Naive thymus-derived CD8-positive, alpha-beta T cell (primary cell): ENCODE data around the gene LEF1. TPM values are rescaled to one million over a fixed set of nuclear protein-coding genes. Genes with fewer than 3 reads are reported as not detected.

ENCODE experiments used
- ATAC-seq, 2 donors: fragments of 150-1000 bp; cut with Tn5 transposase in 1 of 2; sonication (Bioruptor Pico), chemical (Tn5 transposase) in 1 of 2; 1 replicate in 1 of 2; 2 replicates in 1 of 2; pipeline ENCODE4 v1.10.0; 2021; ENCODE audit warnings: mild to moderate bottlenecking in 2 of 2, moderate library complexity in 2 of 2
- POLR2A ChIA-PET: fragments of 350-600 bp; sonication (Branson Sonifier 250); formaldehyde crosslinking; loops from one replicate; lab custom pipeline; 2021; ENCODE audit warnings: antibody characterized with exemption; lab: Charles Lee
- DNase-seq, 10 donors: peaks; one replicate each; pipeline versions ENCODE4 v3.0.0 to v3.0.0-alpha.2; 2020 to 2022
- H3K27ac Mint-ChIP-seq, 10 donors: one replicate each; pipeline ENCODE4 v1.8.0; 2020 to 2022; ENCODE audit warnings: mild to moderate bottlenecking in 10 of 10, mixed read lengths in 10 of 10, moderate library complexity in 4 of 10, inconsistent platforms in 1 of 10
- H3K27me3 Mint-ChIP-seq, 5 donors: one replicate each; pipeline ENCODE4 v1.8.0; 2021 to 2022; ENCODE audit warnings: mixed read lengths in 5 of 5
- H3K36me3 Mint-ChIP-seq, 3 donors: one replicate each; pipeline ENCODE4 v1.8.0; 2020 to 2022; ENCODE audit warnings: mixed read lengths in 3 of 3, mild to moderate bottlenecking in 2 of 3, inconsistent platforms in 1 of 3
- H3K4me1 Mint-ChIP-seq, 4 donors: one replicate each; pipeline ENCODE4 v1.8.0; 2021 to 2022; ENCODE audit warnings: mixed read lengths in 4 of 4
- H3K4me3 Mint-ChIP-seq, 10 donors: one replicate each; pipeline ENCODE4 v1.8.0; 2020 to 2022; ENCODE audit warnings: mild to moderate bottlenecking in 10 of 10, mixed read lengths in 10 of 10, moderate library complexity in 6 of 10, inconsistent platforms in 1 of 10
- H3K9me3 Mint-ChIP-seq, 9 donors: one replicate each; pipeline ENCODE4 v1.8.0; 2020 to 2022; ENCODE audit warnings: mixed read lengths in 9 of 9, mild to moderate bottlenecking in 3 of 9, inconsistent platforms in 1 of 9, moderate library complexity in 1 of 9
- polyA plus RNA-seq, 3 donors: library from polyadenylated mRNA; unstranded; fragments of 300-500 nt; fragmentation: Illumina TruSeq; gene quantifications; one replicate each; pipeline ENCODE4 v1.2.3, GENCODE V29; 2021
- total RNA-seq, 8 experiments: library from RNA in 2 of 8; stranded (reverse) in 2 of 8; gene quantifications; one replicate each; pipeline ENCODE4 v1.2.3 and lab custom pipeline; 2021 to 2026

Gene LEF1
- total and polyA plus RNA-seq, 5 experiments from 2014 or later: 400 to 859 (median 828) TPM

GRCh38 chr4:108006361-108006760 lies 162.4 kb downstream of the LEF1 start:
- Mint-ChIP-seq H3K36me3 (peaks cover 4 to 19% (median 10%) of the 10 kb centered on the region in 3 donors), H3K27ac (peak overlapping the region in 1 of 10 donors; percentile 88), H3K4me3 (no peak overlapping the region), H3K27me3 (no peaks in the 10 kb centered on the region), H3K9me3 (no peaks in the 10 kb centered on the region), H3K4me1 (peaks cover 22 to 46% (median 36%) of the 10 kb centered on the region in 4 donors)
- DNase-seq (no peak), ATAC-seq (peak; percentile 26 to 55)
- POLR2A ChIA-PET: no interaction called here

GRCh38 chr4:108005807-108006206 lies 162.9 kb downstream of the LEF1 start:
- POLR2A ChIA-PET: no interaction called here
- Mint-ChIP-seq H3K4me1 (peaks cover 22 to 50% (median 38%) of the 10 kb centered on the region in 4 donors), H3K27me3 (no peaks in the 10 kb centered on the region), H3K27ac (peak overlapping the region in 1 of 10 donors; percentile 88), H3K36me3 (peaks cover 0 to 13% (median 4%) of the 10 kb centered on the region in 3 donors), H3K9me3 (no peaks in the 10 kb centered on the region), H3K4me3 (peak overlapping the region in 2 of 10 donors; percentile 23 to 37)
- ATAC-seq: no peak
- no peak for DNase-seq

GRCh38 chr4:108004646-108005045 lies 164.1 kb downstream of the LEF1 start:
- Mint-ChIP-seq H3K4me3 (peak overlapping the region in 1 of 10 donors; percentile 43), H3K27me3 (no peaks in the 10 kb centered on the region), H3K27ac (peak overlapping the region in 2 of 10 donors; percentile 22 to 57), H3K9me3 (no peaks in the 10 kb centered on the region), H3K36me3 (peaks cover 0 to 11% (median 10%) of the 10 kb centered on the region in 3 donors), H3K4me1 (peaks cover 27 to 56% (median 39%) of the 10 kb centered on the region in 4 donors)
- POLR2A ChIA-PET: interaction anchor here (0.7 kb wide), 1 partner anchor 14 kb away, joined by 3 read pairs; no protein-coding TSS in a partner anchor
- no peak for ATAC-seq
- DNase-seq: no peak

GRCh38 chr4:108003982-108004515 lies 164.7 kb downstream of the LEF1 start:
- peak overlapping the region in 8 of 10 donors; percentile 0 to 42 (median 28) for H3K4me3 Mint-ChIP-seq
- peaks cover 0 to 10% (median 10%) of the 10 kb centered on the region in 3 donors for H3K36me3 Mint-ChIP-seq
- H3K9me3 Mint-ChIP-seq: no peaks in the 10 kb centered on the region
- peaks cover 27 to 61% (median 41%) of the 10 kb centered on the region in 4 donors for H3K4me1 Mint-ChIP-seq
- H3K27me3 Mint-ChIP-seq: no peaks in the 10 kb centered on the region
- peak overlapping the region; percentile 46 to 88 (median 74) for H3K27ac Mint-ChIP-seq
- DNase-seq (peak in 2 of 10 donors; percentile 21 to 24), ATAC-seq (peak; percentile 70 to 78)
- POLR2A ChIA-PET: interaction anchor here (0.7 kb wide), 1 partner anchor 13 kb away, joined by 3 read pairs; no protein-coding TSS in a partner anchor

GRCh38 chr4:108001540-108002135 lies 167.1 kb downstream of the LEF1 start:
- H3K36me3 Mint-ChIP-seq: peaks cover 0 to 24% (median 12%) of the 10 kb centered on the region in 3 donors
- POLR2A ChIA-PET: no interaction called here
- H3K4me1 Mint-ChIP-seq: peaks cover 34 to 75% (median 46%) of the 10 kb centered on the region in 4 donors
- H3K27me3 Mint-ChIP-seq: no peaks in the 10 kb centered on the region
- ATAC-seq (no peak), DNase-seq (no peak)
- H3K27ac Mint-ChIP-seq: no peak overlapping the region
- H3K9me3 Mint-ChIP-seq: no peaks in the 10 kb centered on the region
- H3K4me3 Mint-ChIP-seq: no peak overlapping the region

- POLR2A ChIA-PET: interaction anchor here (0.6 kb wide), 1 partner anchor 14 kb away, joined by 3 read pairs; no protein-coding TSS in a partner anchor
Observed at GRCh38 chr4:107999932-108000539, 168.7 kb downstream of the LEF1 start.

GRCh38 chr4:107997794-107998193 lies 170.9 kb downstream of the LEF1 start:
- DNase-seq: no peak
- POLR2A ChIA-PET: no interaction called here
- no peaks in the 10 kb centered on the region for H3K27me3 Mint-ChIP-seq
- H3K36me3 Mint-ChIP-seq: peaks cover 0 to 36% (median 19%) of the 10 kb centered on the region in 3 donors
- H3K9me3 Mint-ChIP-seq: no peaks in the 10 kb centered on the region
- ATAC-seq: no peak
- no peak overlapping the region for H3K4me3 Mint-ChIP-seq
- peak overlapping the region in 1 of 10 donors; percentile 27 for H3K27ac Mint-ChIP-seq
- H3K4me1 Mint-ChIP-seq: peaks cover 35 to 78% (median 47%) of the 10 kb centered on the region in 4 donors

More at GRCh38 chr4:107999932-108000539, 168.7 kb downstream of the LEF1 start:
- Mint-ChIP-seq H3K4me1 (peaks cover 40 to 74% (median 45%) of the 10 kb centered on the region in 4 donors), H3K27ac (no peak overlapping the region), H3K27me3 (no peaks in the 10 kb centered on the region), H3K9me3 (no peaks in the 10 kb centered on the region), H3K36me3 (peaks cover 0 to 36% (median 19%) of the 10 kb centered on the region in 3 donors), H3K4me3 (no peak overlapping the region)
- ATAC-seq (no peak), DNase-seq (no peak)

Other genes starting within 250 kb of the LEF1 start
- 10 to 100 TPM in 1 of 2 experiments, 1 to 10 TPM in 1; 9.7 to 10.6 TPM for gene CYP2U1, start 237.4 kb downstream of the LEF1 start, total RNA-seq
- 1 to 10 TPM; 3.4 to 5.6 (median 5.2) TPM for gene CYP2U1, start 237.4 kb downstream of the LEF1 start, polyA plus RNA-seq
- gene HADH, start 179.0 kb downstream of the LEF1 start, total RNA-seq: 10 to 100 TPM; 22.5 to 23.1 TPM
- 10 to 100 TPM; 36.0 to 42.2 (median 37.7) TPM for gene HADH, start 179.0 kb downstream of the LEF1 start, polyA plus RNA-seq